ENCODE measurements around the gene SRC.

Gene SRC

DNA sequence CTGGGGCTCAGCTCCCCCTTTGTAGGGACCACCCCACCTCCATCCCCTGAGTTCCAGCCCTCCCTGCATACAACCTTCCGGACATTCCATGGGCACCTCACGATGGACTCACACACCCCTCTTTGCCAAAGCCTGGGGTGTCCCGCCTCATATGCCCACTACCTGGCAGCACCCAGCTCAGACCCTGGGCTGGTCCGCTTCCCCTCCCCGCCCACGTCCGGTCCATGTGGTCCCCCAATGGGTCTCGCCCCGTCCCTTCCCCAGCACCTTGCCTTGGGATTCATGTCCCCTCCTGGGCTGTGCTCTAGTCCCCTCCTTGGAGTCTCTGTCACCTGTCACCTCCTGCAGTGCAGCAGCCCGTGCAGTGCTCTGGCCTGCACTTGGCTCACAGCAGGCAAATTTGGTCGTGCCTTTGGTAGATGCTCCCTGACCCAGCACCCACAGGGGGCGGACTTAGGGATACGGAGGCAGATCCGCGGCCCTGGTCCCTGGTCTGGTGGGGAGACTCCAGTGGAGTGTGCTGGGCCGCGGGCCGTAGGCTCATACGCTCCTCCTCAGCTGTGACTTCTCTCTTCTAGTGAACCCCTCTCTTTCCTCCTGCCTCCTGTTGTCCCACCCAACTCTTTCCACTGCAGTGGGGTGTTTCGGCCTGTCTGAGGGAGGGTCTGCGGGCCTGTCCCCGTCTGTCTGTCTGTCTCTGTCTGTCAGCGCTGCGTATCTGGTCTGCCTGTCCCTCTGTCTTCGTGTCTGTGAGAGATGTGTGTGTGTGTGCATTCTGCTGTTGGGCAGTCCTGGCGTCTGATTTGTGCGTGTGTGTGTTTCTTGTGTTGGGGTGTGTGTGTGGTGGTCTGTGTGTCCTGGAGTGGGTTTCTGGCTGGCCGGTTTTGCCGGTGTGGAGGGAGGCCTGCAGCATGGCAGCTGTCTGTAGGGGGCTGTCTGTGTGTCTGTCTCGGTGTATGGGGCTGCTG is 69.5 kb downstream of the SRC start:
- no peak for DNase-seq

DNA sequence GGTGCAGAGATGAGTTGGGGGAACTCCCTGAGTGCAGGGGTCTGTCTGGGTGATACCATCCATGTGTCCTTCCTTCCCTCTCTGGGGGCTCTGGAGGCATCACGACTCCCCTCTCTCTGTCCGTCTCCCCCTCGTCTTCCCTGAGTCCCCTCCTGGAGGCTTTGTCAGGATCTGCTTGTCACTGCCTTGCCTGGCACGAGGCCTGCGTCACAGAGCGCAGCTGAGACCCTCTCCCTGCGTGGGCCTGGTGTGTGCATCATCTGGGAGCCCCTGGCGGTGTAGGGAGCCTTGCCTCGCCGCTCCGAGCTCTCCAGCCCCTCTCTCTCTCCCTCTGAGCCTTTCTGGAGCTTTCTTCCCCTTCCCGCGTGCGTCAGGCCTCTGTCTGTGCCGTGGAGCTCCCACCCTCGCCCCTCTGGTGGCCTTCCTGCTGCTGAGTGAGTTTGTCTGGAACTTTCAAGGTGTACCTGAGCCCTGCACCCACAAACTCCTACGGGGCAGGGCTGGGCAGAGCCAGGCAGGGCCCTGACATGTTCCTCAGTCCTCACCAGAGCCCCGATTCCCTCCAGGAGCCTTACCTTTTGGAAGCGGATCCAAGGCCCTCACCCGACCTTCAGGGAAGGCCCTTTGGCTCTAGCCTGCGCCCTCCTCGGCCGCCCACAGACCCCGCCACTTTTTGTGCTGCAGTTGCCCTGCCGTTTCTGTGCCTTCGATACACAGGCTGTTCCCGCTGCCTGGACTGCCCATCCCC is 70.3 kb downstream of the SRC start:
- no peak for DNase-seq

- DNase-seq, result no peak
Observed at GRCh38 chr20:37416848-37417616, 71.1 kb downstream of the SRC start.

GRCh38 chr20:37417617-37418467 is 71.9 kb downstream of the SRC start:
- DNase-seq, result no peak

DNA sequence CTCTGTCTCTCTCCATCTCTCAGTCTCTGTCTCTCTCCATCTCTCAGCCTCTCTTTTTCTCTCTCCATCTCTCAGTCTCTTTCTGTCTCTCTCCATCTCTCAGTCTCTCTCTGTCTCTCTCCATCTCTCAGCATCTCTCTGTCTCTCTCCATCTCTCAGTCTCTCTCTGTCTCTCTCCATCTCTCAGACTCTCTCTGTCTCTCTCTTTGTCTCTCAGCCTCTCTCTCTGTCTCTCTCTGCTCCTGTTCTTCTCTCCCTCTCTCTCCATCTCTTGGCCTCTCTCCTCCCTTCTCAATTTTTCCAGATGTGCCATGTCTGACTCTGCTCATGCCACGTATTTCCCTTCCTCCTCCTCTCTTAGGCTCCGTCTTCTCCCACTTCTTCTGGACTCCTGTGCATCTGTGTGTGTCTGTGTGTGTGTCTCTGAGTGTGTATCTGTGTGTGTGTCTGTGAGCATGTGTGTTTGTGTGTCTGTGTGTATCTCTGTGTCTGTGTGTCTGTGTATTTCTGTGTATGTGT is 72.7 kb downstream of the SRC start:
- DNase-seq, result no peak

DNA sequence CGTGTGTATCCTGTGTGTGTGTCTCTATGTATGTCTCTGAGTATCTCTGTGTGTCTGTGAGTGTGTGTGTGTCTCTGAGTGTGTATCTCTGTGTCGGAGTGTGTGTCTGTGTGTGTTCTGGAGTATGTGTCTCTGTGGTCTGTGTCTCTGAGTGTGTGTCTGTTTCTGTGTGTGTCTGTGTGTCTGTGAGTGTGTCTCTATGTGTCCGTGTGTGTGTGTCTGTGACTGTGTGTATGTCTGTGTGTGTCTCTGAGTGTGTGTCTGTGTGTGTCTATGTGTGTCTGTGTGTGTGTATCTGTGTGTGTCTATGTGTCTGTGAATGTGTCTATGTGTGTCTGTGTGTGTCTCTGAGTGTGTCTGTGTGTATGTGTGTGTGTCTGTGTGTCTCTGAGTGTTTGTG is 73.4 kb downstream of the SRC start:
- no peak for DNase-seq

DNA sequence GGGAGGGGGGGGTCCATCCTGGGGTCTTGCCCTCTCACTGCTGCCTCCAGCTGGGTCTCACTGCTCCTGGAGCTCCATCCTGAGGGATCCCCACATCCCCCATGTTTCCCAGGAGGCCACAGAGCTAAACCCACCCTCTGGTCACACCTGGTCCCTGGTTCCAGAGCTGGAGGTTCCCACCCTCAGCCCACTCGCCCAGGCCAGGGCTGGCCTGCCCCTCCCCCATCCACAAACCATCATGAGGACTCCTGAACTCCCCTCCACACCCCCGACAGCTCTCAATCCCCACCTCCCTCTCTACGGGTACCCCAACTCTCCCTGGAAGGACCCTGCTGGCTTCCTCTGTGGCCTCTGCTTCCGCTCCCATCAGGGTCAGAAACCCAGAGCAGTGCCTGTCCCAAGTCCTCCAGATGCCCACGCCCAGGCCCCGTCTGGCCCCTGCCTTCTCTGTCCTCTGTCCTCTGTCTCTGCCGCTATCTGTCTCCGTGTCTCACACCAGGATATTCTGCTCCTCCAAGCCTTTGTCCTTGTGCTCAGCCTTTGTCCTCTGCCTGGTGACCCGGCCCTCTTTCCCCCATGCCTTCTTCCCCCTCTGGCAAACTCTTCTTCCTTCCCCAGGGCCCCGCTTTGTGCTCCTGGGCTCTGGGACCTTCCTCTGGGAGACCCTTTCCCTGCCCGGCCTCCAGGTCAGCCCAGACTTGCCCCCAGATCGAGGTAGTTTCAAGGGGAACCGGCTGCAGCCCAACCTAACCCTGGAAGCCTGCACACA is 74.0 kb downstream of the SRC start:
- no peak for DNase-seq

DNA sequence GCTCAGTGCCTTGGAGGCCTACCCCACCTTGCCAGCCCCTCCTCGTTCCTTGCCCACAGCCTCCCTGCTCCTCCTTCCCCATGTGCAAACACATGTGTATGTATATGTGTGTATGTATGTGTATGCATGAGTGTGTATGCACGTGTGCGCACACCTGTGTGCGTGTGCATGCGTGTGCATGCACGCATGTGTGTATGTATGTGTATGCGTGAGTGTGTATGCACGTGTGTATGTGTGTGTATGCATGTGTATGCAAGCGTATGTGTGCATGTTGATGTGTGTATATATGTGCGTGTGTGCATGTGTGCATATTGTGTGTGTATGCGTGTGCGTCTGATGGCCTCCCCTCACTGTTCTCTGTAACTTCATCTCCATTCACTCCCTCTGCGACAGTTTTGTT is 74.7 kb downstream of the SRC start:
- no peak for DNase-seq

GRCh38 chr20:37421060-37421905 is 75.3 kb downstream of the SRC start:
- DNase-seq, result no peak

DNA sequence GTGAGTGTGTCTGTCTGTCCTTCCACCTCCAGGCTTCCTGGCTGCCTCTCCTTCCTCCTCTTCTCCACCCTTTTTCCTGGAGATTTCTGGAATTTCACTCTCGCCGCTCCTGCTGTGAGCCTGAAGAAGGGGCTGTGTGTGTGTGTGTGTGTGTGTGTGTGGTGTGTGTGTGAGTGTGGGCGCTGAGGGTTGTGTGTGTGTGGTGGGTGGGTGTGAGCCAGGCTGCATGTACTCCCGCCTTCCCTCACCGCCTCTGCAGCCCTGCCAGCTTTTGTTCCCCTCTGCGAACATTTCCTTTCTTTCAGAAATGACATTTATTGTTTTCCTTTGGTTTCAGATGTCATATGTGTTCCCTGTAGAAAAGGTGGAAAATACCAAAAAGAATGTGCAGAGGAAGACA is 76.0 kb downstream of the SRC start:
- no peak for DNase-seq

DNA sequence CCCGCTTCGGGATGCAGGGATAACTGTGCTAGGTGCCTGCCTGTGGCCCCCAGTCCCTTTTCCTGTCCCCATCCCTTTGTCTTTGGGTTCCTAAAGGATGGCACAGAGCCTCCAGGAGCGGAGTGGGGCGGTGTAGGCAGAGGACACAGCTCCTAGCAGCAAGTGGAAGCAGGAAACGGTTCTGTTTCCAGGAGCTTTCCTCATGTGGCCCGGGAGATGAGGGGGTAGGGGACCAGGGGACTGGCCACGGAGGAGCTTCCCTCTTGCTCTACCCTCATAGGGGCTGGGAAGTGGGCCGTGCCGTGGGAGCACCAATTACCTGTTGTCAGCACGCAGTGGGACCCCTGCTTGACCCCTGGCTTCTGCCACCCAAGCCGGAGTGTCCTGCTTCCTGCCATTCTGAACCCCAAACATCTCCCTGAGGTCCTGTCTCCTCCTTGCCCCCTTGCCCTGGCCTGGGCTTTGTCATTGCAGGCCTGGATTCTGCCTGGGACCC is 76.9 kb downstream of the SRC start:
- no peak for DNase-seq

GRCh38 chr20:37423545-37423944 is 77.6 kb downstream of the SRC start:
- DNase-seq, result no peak

GRCh38 chr20:37424062-37424851 is 78.3 kb downstream of the SRC start:
- no peak for DNase-seq

DNA sequence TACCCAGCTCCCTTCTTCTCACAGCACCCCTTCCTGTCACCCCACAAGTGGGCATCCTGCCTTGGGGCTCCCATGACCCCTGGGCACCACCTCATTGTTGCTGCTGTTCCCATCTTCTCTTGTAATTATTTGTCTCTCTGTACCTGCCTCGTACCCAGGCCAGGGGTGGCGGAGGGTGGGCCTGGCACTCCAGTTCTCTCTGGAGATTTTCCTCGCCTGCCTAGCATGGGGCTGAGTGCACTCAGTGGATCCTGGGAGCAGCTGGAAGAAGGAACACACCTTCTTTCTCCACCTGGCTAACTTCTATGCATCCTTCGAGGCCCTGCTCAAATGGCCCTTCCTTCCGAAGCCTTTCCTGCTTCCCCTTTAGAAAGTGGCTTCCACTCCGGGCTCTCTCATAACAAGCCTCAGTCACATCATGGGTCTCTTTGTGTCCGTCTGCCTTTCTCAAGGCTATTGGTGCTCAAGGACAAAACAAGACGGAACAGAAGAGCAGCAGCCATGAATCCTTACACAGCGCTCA is 79.2 kb downstream of the SRC start:
- DNase-seq, result no peak

GRCh38 chr20:37426106-37426505 is 80.2 kb downstream of the SRC start:
- DNase-seq, result no peak

DNA sequence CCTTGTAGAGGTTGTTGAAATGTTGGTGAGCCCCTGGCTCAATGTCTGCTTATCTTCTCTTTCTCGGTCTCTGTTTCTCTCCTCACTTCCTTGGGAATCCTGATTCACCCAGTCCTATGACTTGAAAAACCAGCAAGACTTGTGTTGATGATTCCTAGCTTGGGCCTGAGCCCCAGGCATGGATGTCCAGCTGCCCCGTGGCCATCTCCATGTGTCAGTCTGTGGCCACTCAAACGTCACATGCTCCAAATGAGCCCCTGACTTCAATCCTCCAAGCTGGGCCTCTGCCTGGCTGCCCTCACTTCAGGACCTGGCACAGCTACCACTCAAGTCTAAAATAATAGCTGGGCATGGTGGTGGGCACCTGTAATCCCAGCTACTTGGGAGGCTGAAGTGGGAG is 81.0 kb downstream of the SRC start:
- no peak for DNase-seq

DNA sequence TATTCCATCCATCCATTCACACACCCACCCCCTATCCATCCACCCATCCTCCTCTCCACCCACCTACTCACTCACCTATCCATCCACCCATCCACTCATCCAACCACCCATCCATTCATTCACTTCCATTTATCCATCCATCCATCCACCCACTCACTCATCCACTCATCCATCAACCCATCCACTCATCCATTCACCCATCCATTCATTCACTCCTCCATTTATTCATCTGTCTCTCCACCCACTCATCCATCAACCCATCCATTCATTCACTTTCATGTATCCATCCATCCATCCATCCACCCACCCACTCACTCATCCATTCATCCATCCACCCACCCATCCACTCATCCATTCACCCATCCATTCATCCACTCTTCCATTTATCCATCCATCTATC is 84.1 kb downstream of the SRC start:
- no peak for DNase-seq

GRCh38 chr20:37430778-37431460 is 85.0 kb downstream of the SRC start:
- DNase-seq, result no peak

All from CD4-positive, alpha-beta T cell treated with Interferon alpha-2 for 1 hour (primary cell).